OCI-LY1 (cell line): ENCODE data around the gene AKAP8.

Experiments used
- H2AFZ ChIP-seq: fragments of 200-600 bp; sonication (generic), shearing (Covaris generic); 2 replicates; pipeline ENCODE4 v1.6.0; 2014; ENCODE audit warnings: antibody characterized with exemption, mild to moderate bottlenecking, low read length
- H3F3A ChIP-seq: fragments of 200-600 bp; sonication (generic), shearing (Covaris generic); 2 replicates; pipeline ENCODE4 v1.6.0; 2014; ENCODE audit warnings: mild to moderate bottlenecking, antibody characterized with exemption, low read length, moderate library complexity; ENCODE audit not compliant: insufficient read depth
- H3K27ac ChIP-seq: fragments of 200-600 bp; sonication (generic); 2 replicates; pipeline ENCODE4 v1.5.1; 2014; ENCODE audit warnings: low read length, mixed run types, mild to moderate bottlenecking, low read depth; ENCODE audit not compliant: poor library complexity, severe bottlenecking
- H3K27me3 ChIP-seq: fragments of 200-600 bp; sonication (generic); 2 replicates; pipeline ENCODE4 v1.6.0; 2014; ENCODE audit warnings: antibody characterized with exemption, mild to moderate bottlenecking, low read length, moderate library complexity; ENCODE audit not compliant: insufficient read depth
- H3K36me3 ChIP-seq: fragments of 200-600 bp; sonication (generic); 2 replicates; pipeline ENCODE4 v1.6.1; 2014; ENCODE audit warnings: mild to moderate bottlenecking, antibody characterized with exemption, low read length, moderate library complexity, mixed read lengths; ENCODE audit not compliant: insufficient read depth
- H3K4me1 ChIP-seq: fragments of 200-600 bp; sonication (generic); 2 replicates; pipeline ENCODE4 v1.5.1; 2014; ENCODE audit warnings: mild to moderate bottlenecking, low read length, moderate library complexity; ENCODE audit not compliant: insufficient read depth, severe bottlenecking
- H3K4me2 ChIP-seq: fragments of 200-600 bp; sonication (generic), shearing (Covaris generic); 2 replicates; pipeline ENCODE4 v1.6.1; 2014; ENCODE audit warnings: low read length
- H3K4me3 ChIP-seq: fragments of 200-600 bp; sonication (generic); 2 replicates; pipeline ENCODE4 v1.5.1; 2014; ENCODE audit warnings: low read length, low read depth, mild to moderate bottlenecking, mixed read lengths; ENCODE audit not compliant: poor library complexity, severe bottlenecking
- H3K79me2 ChIP-seq: fragments of 200-600 bp; shearing (Covaris generic); 2 replicates; pipeline ENCODE4 v1.6.1; 2016; ENCODE audit warnings: mixed run types, low read length, mixed read lengths; ENCODE audit not compliant: insufficient read depth
- H3K9ac ChIP-seq: fragments of 200-600 bp; sonication (generic), shearing (Covaris generic); 2 replicates; pipeline ENCODE4 v1.6.1; 2014; ENCODE audit warnings: mild to moderate bottlenecking, low read length, mixed read lengths
- H3K9me2 ChIP-seq: fragments of 200-600 bp; sonication (generic), shearing (Covaris generic); 2 replicates; pipeline ENCODE4 v1.6.1; 2014; ENCODE audit warnings: low read depth, mild to moderate bottlenecking, low read length, mixed read lengths
- H3K9me3 ChIP-seq: fragments of 200-600 bp; shearing (Covaris generic); 2 replicates; pipeline ENCODE4 v1.6.1; 2014; ENCODE audit warnings: low read length, mixed read lengths
- H4K20me1 ChIP-seq: fragments of 200-600 bp; sonication (generic), shearing (Covaris generic); 2 replicates; pipeline ENCODE4 v1.6.0; 2016; ENCODE audit warnings: mild to moderate bottlenecking, low read length; ENCODE audit not compliant: insufficient read depth
- CTCF ChIP-seq: fragments of 200-600 bp; sonication (generic), shearing (Covaris generic); IDR thresholded peaks from 2 replicates; pipeline ENCODE4 v1.5.1; 2017; ENCODE audit warnings: mild to moderate bottlenecking, antibody characterized with exemption, low read length, moderate library complexity, mixed read lengths
- EZH2 ChIP-seq: fragments of 200-600 bp; sonication (generic), shearing (Covaris generic); IDR thresholded peaks from 2 replicates; pipeline ENCODE4 v1.8.0; 2017; ENCODE audit warnings: borderline replicate concordance, mixed run types, mild to moderate bottlenecking, antibody characterized with exemption, low read length, moderate library complexity, mixed read lengths

The AKAP8 gene

DNA sequence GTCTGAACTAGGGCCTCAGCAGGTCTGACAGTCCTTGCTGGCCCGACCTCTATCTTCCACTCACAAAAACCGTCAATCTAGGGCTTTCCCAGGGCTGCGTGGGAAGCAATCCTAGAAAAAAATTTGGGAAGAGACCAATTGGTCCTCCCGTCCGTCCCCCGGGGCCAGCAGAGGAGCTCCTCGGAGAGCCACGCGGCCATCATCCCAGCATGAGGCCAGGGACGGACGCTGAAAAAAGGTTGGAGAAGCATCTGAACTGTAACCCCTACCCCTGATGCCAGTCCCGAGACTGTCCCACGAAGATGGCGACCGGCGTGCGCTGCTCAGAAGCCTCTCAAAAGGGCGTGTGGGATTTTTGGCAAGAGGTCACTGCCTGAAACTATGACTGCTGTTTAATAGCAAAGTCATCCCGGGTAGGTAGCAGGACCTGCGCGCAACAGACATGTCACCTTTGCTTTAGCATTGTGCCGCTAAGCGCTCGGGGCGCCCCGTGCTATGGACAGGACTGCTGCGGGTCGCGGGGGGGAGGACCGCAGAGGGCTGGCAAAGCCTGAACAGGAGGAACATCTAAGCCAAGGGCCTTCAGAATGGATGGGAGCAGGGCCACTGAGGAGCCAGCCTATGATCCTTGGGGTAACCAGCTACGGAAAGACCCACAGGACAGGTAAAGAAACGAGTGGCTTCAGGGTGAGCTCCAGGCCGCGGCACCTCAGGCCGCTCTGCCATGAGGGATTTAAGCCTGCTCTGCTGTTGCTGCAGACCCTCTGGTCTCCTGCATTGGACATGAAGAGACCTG is 10.6 kb downstream of the AKAP8 start:
- Histone ChIP-seq H3K27ac (no peak overlapping the region), H3F3A (no peaks in the 10 kb centered on the region), H3K9me3 (no peaks in the 10 kb centered on the region), H4K20me1 (no peaks in the 10 kb centered on the region), H3K9ac (no peak overlapping the region), H3K4me1 (no peaks in the 10 kb centered on the region), H3K79me2 (0 out of 2 replicates have a peak, but pooled peaks cover 3% of the 10 kb centered on the region), H3K4me3 (no peak overlapping the region), H3K27me3 (no peaks in the 10 kb centered on the region), H2AFZ (no peak overlapping the region), H3K36me3 (peaks cover 92% of the 10 kb centered on the region), H3K9me2 (no peaks in the 10 kb centered on the region), H3K4me2 (no peak overlapping the region)
- TF ChIP-seq EZH2 (no peak), CTCF (no peak)

DNA sequence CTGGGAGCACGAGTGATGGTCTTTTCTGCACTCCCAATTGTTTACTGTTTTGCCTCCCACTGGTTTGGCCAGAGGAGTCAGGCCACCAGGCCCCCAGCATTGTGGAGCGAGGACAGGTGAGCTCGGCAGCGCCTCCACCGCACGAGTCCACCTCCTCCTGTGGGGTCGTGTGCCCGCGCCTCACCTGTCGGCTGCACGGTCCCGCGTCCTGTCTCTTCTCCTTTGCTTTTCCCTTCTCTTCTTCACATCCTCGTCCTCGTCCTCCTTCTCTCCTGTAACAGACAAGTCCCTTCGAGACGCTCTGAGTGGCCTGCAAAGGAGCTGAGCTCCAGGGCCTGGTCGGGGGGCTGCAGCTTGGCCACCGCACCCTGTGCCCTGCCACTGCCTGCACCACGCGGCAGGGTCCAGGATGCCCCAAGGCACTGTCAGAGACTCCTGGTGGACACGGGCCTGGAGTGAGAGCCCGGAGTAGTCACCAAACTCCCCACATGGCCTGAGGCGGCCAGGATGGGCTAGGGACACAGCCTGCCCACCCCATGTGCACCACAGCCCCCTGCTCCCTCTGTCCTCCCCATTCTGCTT is 11.4 kb downstream of the AKAP8 start:
- Histone ChIP-seq H3K9me2 (no peaks in the 10 kb centered on the region), H3K27ac (no peak overlapping the region), H2AFZ (no peak overlapping the region), H3F3A (no peaks in the 10 kb centered on the region), H3K4me3 (no peak overlapping the region), H3K4me1 (no peaks in the 10 kb centered on the region), H3K4me2 (no peak overlapping the region), H4K20me1 (no peaks in the 10 kb centered on the region), H3K9me3 (no peaks in the 10 kb centered on the region), H3K79me2 (no peaks in the 10 kb centered on the region), H3K9ac (no peak overlapping the region), H3K27me3 (no peaks in the 10 kb centered on the region), H3K36me3 (peaks cover 84% of the 10 kb centered on the region)
- no peak for TF ChIP-seq CTCF
- TF ChIP-seq EZH2, result no peak

GRCh38 chr19:15367439-15367838 is 12.1 kb downstream of the AKAP8 start:
- Histone ChIP-seq H3F3A (no peaks in the 10 kb centered on the region), H3K27ac (no peak overlapping the region), H3K79me2 (no peaks in the 10 kb centered on the region), H4K20me1 (no peaks in the 10 kb centered on the region), H3K4me1 (no peaks in the 10 kb centered on the region), H3K9ac (no peak overlapping the region), H3K27me3 (no peaks in the 10 kb centered on the region), H2AFZ (no peak overlapping the region), H3K9me3 (no peaks in the 10 kb centered on the region), H3K36me3 (peaks cover 77% of the 10 kb centered on the region), H3K4me3 (no peak overlapping the region), H3K9me2 (no peaks in the 10 kb centered on the region), H3K4me2 (no peak overlapping the region)
- TF ChIP-seq EZH2 (no peak), CTCF (no peak)
